Liver (tissue), 3 donors: ENCODE data around the gene HPCAL4.

Source experiments
- FOXA1 ChIP-seq: IDR thresholded peaks from 2 replicates; pipeline ENCODE4 v1.6.1; 2016; ENCODE audit warnings: antibody characterized with exemption
- FOXA2 ChIP-seq: IDR thresholded peaks from 2 replicates; pipeline ENCODE4 v1.6.1; 2016; ENCODE audit warnings: antibody characterized with exemption
- GABPA ChIP-seq, 2 donors: IDR thresholded peaks in 1 of 2; conservative IDR thresholded peaks in 1 of 2; 2 replicates each; pipeline ENCODE4 v1.6.1; 2016; ENCODE audit warnings: antibody characterized with exemption in 2 of 2, mild to moderate bottlenecking in 1 of 2, moderate library complexity in 1 of 2
- HNF4A ChIP-seq, 2 donors: conservative IDR thresholded peaks; 2 replicates each; pipeline ENCODE4 v1.6.1; 2016; ENCODE audit warnings: antibody characterized with exemption in 2 of 2, mild to moderate bottlenecking in 2 of 2
- JUND ChIP-seq, 2 donors: IDR thresholded peaks; 2 replicates each; pipeline ENCODE4 v1.6.1; 2016; ENCODE audit warnings: antibody characterized with exemption in 2 of 2
- TAF1 ChIP-seq: conservative IDR thresholded peaks from 2 replicates; pipeline ENCODE4 v1.6.1; 2016; ENCODE audit warnings: antibody characterized with exemption, mild to moderate bottlenecking
- TF ChIP-seq, protein P1 (sequence below): IDR thresholded peaks from 2 replicates; pipeline ENCODE4 v1.6.1; 2016; ENCODE audit warnings: antibody characterized with exemption, mild to moderate bottlenecking
- TF ChIP-seq, protein P2 (sequence below): fragments of 150-350 bp; IDR thresholded peaks from 2 replicates; pipeline ENCODE4 v1.5.1; 2017; ENCODE audit warnings: improper control_type of control experiment, low read depth, low read length; ENCODE audit not compliant: missing input control
- TF ChIP-seq, protein P3 (sequence below): IDR thresholded peaks from 2 replicates; pipeline ENCODE4 v1.6.1; 2016; ENCODE audit warnings: antibody characterized with exemption
- TF ChIP-seq, protein P4 (sequence below): IDR thresholded peaks from 2 replicates; pipeline ENCODE4 v1.6.1; 2016; ENCODE audit warnings: antibody characterized with exemption
- donor health status: healthy.
- donor health status: healthy.

DNA sequence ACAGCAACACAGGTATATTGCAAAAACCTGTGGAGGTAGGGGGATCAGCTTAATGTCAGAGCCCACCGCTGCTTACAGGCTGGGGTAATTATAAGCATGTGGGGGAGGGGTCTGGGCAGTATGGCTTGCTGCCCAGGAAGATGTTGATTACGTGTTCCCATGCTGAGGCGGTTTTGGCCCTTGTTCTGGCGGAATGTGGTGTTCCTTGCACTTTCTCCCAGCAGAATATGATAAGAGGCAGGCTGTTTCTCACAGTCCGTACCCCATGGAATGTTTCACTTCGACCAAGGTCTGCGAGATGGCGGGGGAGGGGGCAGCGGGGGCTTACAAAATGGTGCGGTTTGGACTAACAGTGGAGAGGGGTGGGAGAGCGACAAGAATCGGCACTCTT lies 9.8 kb upstream of the HPCAL4 start:
- TF ChIP-seq, protein P1, sequence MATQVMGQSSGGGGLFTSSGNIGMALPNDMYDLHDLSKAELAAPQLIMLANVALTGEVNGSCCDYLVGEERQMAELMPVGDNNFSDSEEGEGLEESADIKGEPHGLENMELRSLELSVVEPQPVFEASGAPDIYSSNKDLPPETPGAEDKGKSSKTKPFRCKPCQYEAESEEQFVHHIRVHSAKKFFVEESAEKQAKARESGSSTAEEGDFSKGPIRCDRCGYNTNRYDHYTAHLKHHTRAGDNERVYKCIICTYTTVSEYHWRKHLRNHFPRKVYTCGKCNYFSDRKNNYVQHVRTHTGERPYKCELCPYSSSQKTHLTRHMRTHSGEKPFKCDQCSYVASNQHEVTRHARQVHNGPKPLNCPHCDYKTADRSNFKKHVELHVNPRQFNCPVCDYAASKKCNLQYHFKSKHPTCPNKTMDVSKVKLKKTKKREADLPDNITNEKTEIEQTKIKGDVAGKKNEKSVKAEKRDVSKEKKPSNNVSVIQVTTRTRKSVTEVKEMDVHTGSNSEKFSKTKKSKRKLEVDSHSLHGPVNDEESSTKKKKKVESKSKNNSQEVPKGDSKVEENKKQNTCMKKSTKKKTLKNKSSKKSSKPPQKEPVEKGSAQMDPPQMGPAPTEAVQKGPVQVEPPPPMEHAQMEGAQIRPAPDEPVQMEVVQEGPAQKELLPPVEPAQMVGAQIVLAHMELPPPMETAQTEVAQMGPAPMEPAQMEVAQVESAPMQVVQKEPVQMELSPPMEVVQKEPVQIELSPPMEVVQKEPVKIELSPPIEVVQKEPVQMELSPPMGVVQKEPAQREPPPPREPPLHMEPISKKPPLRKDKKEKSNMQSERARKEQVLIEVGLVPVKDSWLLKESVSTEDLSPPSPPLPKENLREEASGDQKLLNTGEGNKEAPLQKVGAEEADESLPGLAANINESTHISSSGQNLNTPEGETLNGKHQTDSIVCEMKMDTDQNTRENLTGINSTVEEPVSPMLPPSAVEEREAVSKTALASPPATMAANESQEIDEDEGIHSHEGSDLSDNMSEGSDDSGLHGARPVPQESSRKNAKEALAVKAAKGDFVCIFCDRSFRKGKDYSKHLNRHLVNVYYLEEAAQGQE = no peak
- TF ChIP-seq, protein P2, sequence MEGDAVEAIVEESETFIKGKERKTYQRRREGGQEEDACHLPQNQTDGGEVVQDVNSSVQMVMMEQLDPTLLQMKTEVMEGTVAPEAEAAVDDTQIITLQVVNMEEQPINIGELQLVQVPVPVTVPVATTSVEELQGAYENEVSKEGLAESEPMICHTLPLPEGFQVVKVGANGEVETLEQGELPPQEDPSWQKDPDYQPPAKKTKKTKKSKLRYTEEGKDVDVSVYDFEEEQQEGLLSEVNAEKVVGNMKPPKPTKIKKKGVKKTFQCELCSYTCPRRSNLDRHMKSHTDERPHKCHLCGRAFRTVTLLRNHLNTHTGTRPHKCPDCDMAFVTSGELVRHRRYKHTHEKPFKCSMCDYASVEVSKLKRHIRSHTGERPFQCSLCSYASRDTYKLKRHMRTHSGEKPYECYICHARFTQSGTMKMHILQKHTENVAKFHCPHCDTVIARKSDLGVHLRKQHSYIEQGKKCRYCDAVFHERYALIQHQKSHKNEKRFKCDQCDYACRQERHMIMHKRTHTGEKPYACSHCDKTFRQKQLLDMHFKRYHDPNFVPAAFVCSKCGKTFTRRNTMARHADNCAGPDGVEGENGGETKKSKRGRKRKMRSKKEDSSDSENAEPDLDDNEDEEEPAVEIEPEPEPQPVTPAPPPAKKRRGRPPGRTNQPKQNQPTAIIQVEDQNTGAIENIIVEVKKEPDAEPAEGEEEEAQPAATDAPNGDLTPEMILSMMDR = no peak
- TF ChIP-seq, protein P3, sequence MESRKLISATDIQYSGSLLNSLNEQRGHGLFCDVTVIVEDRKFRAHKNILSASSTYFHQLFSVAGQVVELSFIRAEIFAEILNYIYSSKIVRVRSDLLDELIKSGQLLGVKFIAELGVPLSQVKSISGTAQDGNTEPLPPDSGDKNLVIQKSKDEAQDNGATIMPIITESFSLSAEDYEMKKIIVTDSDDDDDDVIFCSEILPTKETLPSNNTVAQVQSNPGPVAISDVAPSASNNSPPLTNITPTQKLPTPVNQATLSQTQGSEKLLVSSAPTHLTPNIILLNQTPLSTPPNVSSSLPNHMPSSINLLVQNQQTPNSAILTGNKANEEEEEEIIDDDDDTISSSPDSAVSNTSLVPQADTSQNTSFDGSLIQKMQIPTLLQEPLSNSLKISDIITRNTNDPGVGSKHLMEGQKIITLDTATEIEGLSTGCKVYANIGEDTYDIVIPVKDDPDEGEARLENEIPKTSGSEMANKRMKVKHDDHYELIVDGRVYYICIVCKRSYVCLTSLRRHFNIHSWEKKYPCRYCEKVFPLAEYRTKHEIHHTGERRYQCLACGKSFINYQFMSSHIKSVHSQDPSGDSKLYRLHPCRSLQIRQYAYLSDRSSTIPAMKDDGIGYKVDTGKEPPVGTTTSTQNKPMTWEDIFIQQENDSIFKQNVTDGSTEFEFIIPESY = no peak
- TF ChIP-seq, protein P4, sequence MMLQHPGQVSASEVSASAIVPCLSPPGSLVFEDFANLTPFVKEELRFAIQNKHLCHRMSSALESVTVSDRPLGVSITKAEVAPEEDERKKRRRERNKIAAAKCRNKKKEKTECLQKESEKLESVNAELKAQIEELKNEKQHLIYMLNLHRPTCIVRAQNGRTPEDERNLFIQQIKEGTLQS = no peak
- no peak for TF ChIP-seq TAF1
- TF ChIP-seq JUND (IDR thresholded peaks at IDR 0.05) = no peak
- no peak for TF ChIP-seq GABPA (IDR thresholded peaks at IDR 0.05 in 1 of 2, conservative IDR thresholded peaks at IDR 0.05 in 1 of 2)
- no peak for TF ChIP-seq FOXA2
- no peak for TF ChIP-seq FOXA1
- TF ChIP-seq HNF4A (conservative IDR thresholded peaks at IDR 0.05) = no peak
